ENCODE data around the gene KRTAP4-9.
"Not testable (repeated sequence)": the region's sequence is repeated elsewhere in the genome, so short reads cannot be mapped to it uniquely, and the experiment has no call there.

The KRTAP4-9 gene

GRCh38 chr17:41131979-41132378 is 26.8 kb downstream of the KRTAP4-9 start:
- Mint-ChIP-seq H3K9me3 (peaks cover 3% of the 10 kb centered on the region), H3K36me3 (peaks cover under 1% of the 10 kb centered on the region), H3K27ac (no peak overlapping the region), H3K4me1 (peaks cover 9% of the 10 kb centered on the region), H3K4me3 (no peak overlapping the region), H3K27me3 (peaks cover 1% of the 10 kb centered on the region)
- no peak for DNase-seq (ENCODE audit: low spot score in 2 of 2)
- no peak for ATAC-seq (ENCODE audit: low read depth)

GRCh38 chr17:41133880-41134735 is 28.9 kb downstream of the KRTAP4-9 start:
- DNase-seq (ENCODE audit: low spot score in 2 of 2) (no peak), ATAC-seq (ENCODE audit: low read depth) (no peak)
- no peak overlapping the region for H3K27ac Mint-ChIP-seq
- H3K9me3 Mint-ChIP-seq = peaks cover 11% of the 10 kb centered on the region
- peaks cover 5% of the 10 kb centered on the region for H3K36me3 Mint-ChIP-seq
- H3K4me3 Mint-ChIP-seq = no peak overlapping the region
- H3K4me1 Mint-ChIP-seq = peaks cover 9% of the 10 kb centered on the region
- peaks cover 5% of the 10 kb centered on the region for H3K27me3 Mint-ChIP-seq

GRCh38 chr17:41139865-41140264 is 34.7 kb downstream of the KRTAP4-9 start:
- H3K36me3 Mint-ChIP-seq = peaks cover 17% of the 10 kb centered on the region
- H3K27me3 Mint-ChIP-seq = peaks cover 13% of the 10 kb centered on the region
- not testable (repeated sequence) for H3K4me1 Mint-ChIP-seq; DNase-seq (ENCODE audit: low spot score in 2 of 2); ATAC-seq (ENCODE audit: low read depth); H3K27ac Mint-ChIP-seq; H3K4me3 Mint-ChIP-seq
- peaks cover 26% of the 10 kb centered on the region for H3K9me3 Mint-ChIP-seq

GRCh38 chr17:41140360-41141131 is 35.4 kb downstream of the KRTAP4-9 start, which contains the start of gene KRTAP4-6:
Gene KRTAP4-6, minus strand, starts transcription at chr17:41140544. Its CDS starts 57 bp downstream, at chr17:41140487.
- Mint-ChIP-seq H3K9me3 (peaks cover 27% of the 10 kb centered on the region), H3K36me3 (peaks cover 17% of the 10 kb centered on the region), H3K27me3 (peaks cover 13% of the 10 kb centered on the region), H3K4me3 (no peak within 1 kb of the TSS), H3K4me1 (no peaks in the 10 kb centered on the region), H3K27ac (no peak within 1 kb of the TSS)
- ATAC-seq (ENCODE audit: low read depth) = no peak
- no peak for DNase-seq (ENCODE audit: low spot score in 2 of 2)

GRCh38 chr17:41141361-41141760 is 36.2 kb downstream of the KRTAP4-9 start:
- H3K36me3 Mint-ChIP-seq = peaks cover 17% of the 10 kb centered on the region
- no peaks in the 10 kb centered on the region for H3K4me1 Mint-ChIP-seq
- ATAC-seq (ENCODE audit: low read depth) (no peak), DNase-seq (ENCODE audit: low spot score in 2 of 2) (no peak)
- peaks cover 15% of the 10 kb centered on the region for H3K27me3 Mint-ChIP-seq
- H3K9me3 Mint-ChIP-seq = peaks cover 27% of the 10 kb centered on the region
- no peak overlapping the region for H3K27ac Mint-ChIP-seq
- H3K4me3 Mint-ChIP-seq = no peak overlapping the region

GRCh38 chr17:41144846-41145245 is 39.7 kb downstream of the KRTAP4-9 start:
- Mint-ChIP-seq H3K4me1 (peaks cover 3% of the 10 kb centered on the region), H3K27ac (no peak overlapping the region), H3K27me3 (peaks cover 13% of the 10 kb centered on the region), H3K36me3 (peaks cover 10% of the 10 kb centered on the region), H3K9me3 (peaks cover 15% of the 10 kb centered on the region), H3K4me3 (no peak overlapping the region)
- no peak for ATAC-seq (ENCODE audit: low read depth)
- DNase-seq (ENCODE audit: low spot score in 2 of 2) = no peak

- Mint-ChIP-seq H3K36me3 (peaks cover 10% of the 10 kb centered on the region), H3K4me3 (no peak overlapping the region), H3K27ac (no peak overlapping the region), H3K4me1 (peaks cover 3% of the 10 kb centered on the region), H3K9me3 (peaks cover 15% of the 10 kb centered on the region), H3K27me3 (peaks cover 13% of the 10 kb centered on the region)
- no peak for ATAC-seq (ENCODE audit: low read depth)
- DNase-seq (ENCODE audit: low spot score in 2 of 2) = no peak
Measured at GRCh38 chr17:41145261-41145660, 40.1 kb downstream of the KRTAP4-9 start.

- Mint-ChIP-seq H3K9me3 (peaks cover 11% of the 10 kb centered on the region), H3K27ac (no peak overlapping the region), H3K4me1 (peaks cover 3% of the 10 kb centered on the region), H3K4me3 (no peak overlapping the region), H3K27me3 (peaks cover 9% of the 10 kb centered on the region), H3K36me3 (peaks cover 7% of the 10 kb centered on the region)
- ATAC-seq (ENCODE audit: low read depth) (no peak), DNase-seq (ENCODE audit: low spot score in 2 of 2) (no peak)
Measured at GRCh38 chr17:41147531-41148204, 42.5 kb downstream of the KRTAP4-9 start.

GRCh38 chr17:41148971-41149651 is 43.9 kb downstream of the KRTAP4-9 start:
- not testable (repeated sequence) for H3K4me1 Mint-ChIP-seq; H3K36me3 Mint-ChIP-seq; ATAC-seq (ENCODE audit: low read depth); H3K9me3 Mint-ChIP-seq; H3K27ac Mint-ChIP-seq; H3K4me3 Mint-ChIP-seq; H3K27me3 Mint-ChIP-seq; DNase-seq (ENCODE audit: low spot score in 2 of 2)

- Mint-ChIP-seq H3K4me3 (no peak within 1 kb of the TSS), H3K27me3 (peaks cover 9% of the 10 kb centered on the region), H3K4me1 (peaks cover 3% of the 10 kb centered on the region)
Measured at GRCh38 chr17:41149652-41149985, 44.4 kb downstream of the KRTAP4-9 start, which contains the start of gene KRTAP4-5. Gene KRTAP4-5, minus strand, starts transcription at chr17:41149825. Its CDS starts 58 bp downstream, at chr17:41149767.

GRCh38 chr17:41150026-41150425 is 44.8 kb downstream of the KRTAP4-9 start:
- H3K27ac Mint-ChIP-seq = no peak overlapping the region
- ATAC-seq (ENCODE audit: low read depth) = no peak
- H3K4me3 Mint-ChIP-seq = no peak overlapping the region
- H3K27me3 Mint-ChIP-seq = peaks cover 9% of the 10 kb centered on the region
- DNase-seq (ENCODE audit: low spot score in 2 of 2) = no peak
- no peaks in the 10 kb centered on the region for H3K36me3 Mint-ChIP-seq
- H3K4me1 Mint-ChIP-seq = peaks cover 3% of the 10 kb centered on the region
- H3K9me3 Mint-ChIP-seq = peaks cover 3% of the 10 kb centered on the region

More at GRCh38 chr17:41149652-41149985, 44.4 kb downstream of the KRTAP4-9 start, which contains the start of gene KRTAP4-5:
- peaks cover 4% of the 10 kb centered on the region for H3K9me3 Mint-ChIP-seq
- ATAC-seq (ENCODE audit: low read depth) = no peak
- DNase-seq (ENCODE audit: low spot score in 2 of 2) = no peak
- H3K27ac Mint-ChIP-seq = no peak within 1 kb of the TSS
- H3K36me3 Mint-ChIP-seq = no peaks in the 10 kb centered on the region

GRCh38 chr17:41151525-41151924 is 46.3 kb downstream of the KRTAP4-9 start:
- peaks cover 2% of the 10 kb centered on the region for H3K9me3 Mint-ChIP-seq
- no peaks in the 10 kb centered on the region for H3K36me3 Mint-ChIP-seq
- peaks cover 3% of the 10 kb centered on the region for H3K4me1 Mint-ChIP-seq
- no peak for DNase-seq (ENCODE audit: low spot score in 2 of 2)
- no peak overlapping the region for H3K4me3 Mint-ChIP-seq
- no peak overlapping the region for H3K27ac Mint-ChIP-seq
- H3K27me3 Mint-ChIP-seq = peaks cover 8% of the 10 kb centered on the region
- no peak for ATAC-seq (ENCODE audit: low read depth)

- H3K4me3 Mint-ChIP-seq = no peak overlapping the region
- peaks cover 3% of the 10 kb centered on the region for H3K4me1 Mint-ChIP-seq
- no peaks in the 10 kb centered on the region for H3K9me3 Mint-ChIP-seq
- no peaks in the 10 kb centered on the region for H3K36me3 Mint-ChIP-seq
- peaks cover 14% of the 10 kb centered on the region for H3K27me3 Mint-ChIP-seq
- no peak overlapping the region for H3K27ac Mint-ChIP-seq
- no peak for DNase-seq (ENCODE audit: low spot score in 2 of 2)
- ATAC-seq (ENCODE audit: low read depth) = no peak
Measured at GRCh38 chr17:41153856-41154255, 48.7 kb downstream of the KRTAP4-9 start.
